ENCODE results near the gene PDZRN4.
"Not testable (repeated sequence)": the region's sequence is repeated elsewhere in the genome, so short reads cannot be mapped to it uniquely, and the experiment has no call there.

PDZRN4 gene

GRCh38 chr12:41286426-41286825, 98.3 kb downstream of the PDZRN4 start:
- DNase-seq (ENCODE audit: low read depth), result no peak

- DNase-seq (ENCODE audit: low read depth), result no peak
Observed at GRCh38 chr12:41287500-41288141, 99.5 kb downstream of the PDZRN4 start.

GRCh38 chr12:41288142-41288811, 100.2 kb downstream of the PDZRN4 start:
- DNase-seq (ENCODE audit: low read depth), result no peak

DNA sequence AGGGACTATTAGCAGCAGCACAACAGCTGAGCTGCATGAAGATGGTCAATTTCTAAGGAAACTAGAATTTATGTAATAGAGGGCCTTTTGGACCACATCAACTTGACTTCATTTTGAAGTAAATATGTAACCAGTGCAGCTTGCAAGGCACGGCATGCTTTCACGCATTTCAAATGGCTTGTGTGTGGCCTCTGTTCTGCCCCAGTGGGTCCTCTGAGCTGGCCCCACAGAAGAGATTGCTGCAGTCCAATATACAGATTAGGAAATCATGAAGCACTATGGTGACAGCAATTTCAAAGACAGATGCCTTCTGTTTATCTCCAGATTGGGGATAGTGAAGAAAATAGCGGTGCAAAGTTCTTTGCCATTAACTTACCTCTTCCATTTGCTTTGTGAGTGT, 101.4 kb downstream of the PDZRN4 start:
- DNase-seq (ENCODE audit: low read depth), result no peak

GRCh38 chr12:41293011-41293410, 104.9 kb downstream of the PDZRN4 start:
- no peak for DNase-seq (ENCODE audit: low read depth)

DNA sequence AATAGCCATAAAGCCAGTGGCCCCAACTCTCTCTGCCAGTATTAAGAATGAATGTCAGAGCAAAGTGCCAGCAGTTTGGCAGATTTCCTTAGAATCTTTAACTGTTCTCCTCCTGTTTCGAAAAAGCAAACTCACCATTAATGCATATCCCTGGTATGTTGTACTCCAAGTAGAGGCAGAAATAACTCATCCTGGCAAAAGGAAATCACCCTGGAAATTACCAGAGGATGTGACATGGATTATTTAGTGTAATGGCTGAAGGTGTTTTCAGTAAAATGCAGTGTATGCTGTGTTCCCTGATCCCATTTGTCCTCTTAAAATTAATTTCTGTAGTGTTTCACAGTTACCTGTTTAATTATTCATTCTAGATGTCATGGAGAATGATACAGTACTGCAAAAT, 105.3 kb downstream of the PDZRN4 start:
- no peak for DNase-seq (ENCODE audit: low read depth)

- DNase-seq (ENCODE audit: low read depth), result no peak
Observed at GRCh38 chr12:41302979-41303403, 114.9 kb downstream of the PDZRN4 start.

- DNase-seq (ENCODE audit: low read depth), result no peak
Observed at GRCh38 chr12:41304526-41304925, 116.4 kb downstream of the PDZRN4 start.

- no peak for DNase-seq (ENCODE audit: low read depth)
Observed at GRCh38 chr12:41310367-41310766, 122.2 kb downstream of the PDZRN4 start.

GRCh38 chr12:41311883-41312282, 123.8 kb downstream of the PDZRN4 start:
- no peak for DNase-seq (ENCODE audit: low read depth)

DNA sequence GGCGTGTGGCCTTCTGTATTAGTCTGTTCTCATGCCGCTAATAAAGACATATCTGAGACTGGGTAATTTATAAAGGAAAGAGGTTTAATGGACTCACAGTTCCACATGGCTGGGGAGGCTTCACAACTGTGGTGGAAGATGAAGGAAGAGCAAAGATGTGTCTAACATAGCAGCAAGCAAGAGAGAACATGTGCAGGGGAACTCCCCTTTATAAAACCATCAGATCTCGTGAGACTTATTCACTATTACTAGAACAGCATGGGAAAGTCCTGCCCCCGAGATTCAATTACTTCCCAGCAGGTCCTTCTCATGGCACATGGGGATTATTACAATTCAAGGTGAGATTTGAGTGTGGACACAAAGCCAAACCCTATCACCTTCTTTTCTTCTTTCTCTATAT, 124.3 kb downstream of the PDZRN4 start:
- not testable (repeated sequence) for DNase-seq (ENCODE audit: low read depth)

DNA sequence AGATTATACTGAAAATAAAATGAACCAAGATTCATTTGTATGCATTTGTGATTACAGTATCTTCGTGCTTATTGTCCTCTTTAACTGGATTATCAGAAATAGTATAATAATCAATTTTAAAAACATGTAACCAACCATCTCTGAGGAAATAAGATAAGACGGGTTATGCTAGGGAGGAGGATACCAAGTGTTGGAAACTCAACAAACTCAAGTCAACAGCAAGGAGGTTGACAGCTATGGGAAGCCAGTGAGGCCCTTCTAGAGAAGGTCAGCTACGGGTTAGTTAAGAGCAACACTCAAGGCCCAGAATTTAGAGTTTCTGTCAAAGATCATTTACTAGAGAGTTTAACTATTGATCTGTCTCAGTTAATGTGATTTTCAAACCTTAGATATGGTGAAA, 137.2 kb downstream of the PDZRN4 start:
- DNase-seq (ENCODE audit: low read depth), result no peak

GRCh38 chr12:41327096-41327895, 139.2 kb downstream of the PDZRN4 start:
- DNase-seq (ENCODE audit: low read depth), result no peak

DNA sequence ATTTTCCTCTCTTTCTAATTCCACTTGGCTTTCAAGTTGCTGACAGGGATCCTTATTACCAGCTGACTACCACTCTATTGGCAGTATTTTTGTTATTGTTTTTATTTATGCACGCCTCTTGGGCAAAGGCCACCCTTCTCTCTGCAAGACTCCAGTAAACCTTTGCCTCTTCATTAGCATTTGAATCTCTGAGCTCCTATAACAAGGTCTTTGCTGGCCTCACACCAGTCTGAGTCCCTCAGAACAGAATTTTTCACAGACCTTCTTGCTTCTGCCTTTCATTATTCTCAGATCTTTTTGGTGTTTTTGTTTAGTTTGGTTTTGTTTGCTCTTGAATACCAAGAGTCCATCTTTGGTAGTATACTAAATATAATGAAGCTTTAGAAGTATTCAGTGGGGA, 145.9 kb downstream of the PDZRN4 start:
- DNase-seq (ENCODE audit: low read depth), result no peak

DNA sequence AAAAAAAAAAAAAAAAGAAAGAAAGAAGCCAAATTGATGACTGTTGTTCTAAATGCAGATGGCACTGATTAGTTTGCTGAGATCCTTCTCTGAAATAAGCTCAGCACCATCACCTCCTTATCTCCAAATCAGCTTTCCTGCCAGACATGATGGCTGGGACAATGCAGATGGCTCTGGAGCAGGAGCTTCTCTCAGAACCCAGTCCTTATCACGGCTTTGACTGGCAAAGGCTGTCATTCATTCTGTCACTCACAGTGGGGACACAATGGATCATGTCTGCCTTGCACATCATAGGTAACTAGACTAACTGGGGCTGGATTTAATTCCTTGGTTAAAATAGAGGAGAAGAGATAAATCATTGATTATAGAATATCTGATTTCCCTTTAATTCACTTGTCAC, 146.3 kb downstream of the PDZRN4 start:
- DNase-seq (ENCODE audit: low read depth), result no peak

DNA sequence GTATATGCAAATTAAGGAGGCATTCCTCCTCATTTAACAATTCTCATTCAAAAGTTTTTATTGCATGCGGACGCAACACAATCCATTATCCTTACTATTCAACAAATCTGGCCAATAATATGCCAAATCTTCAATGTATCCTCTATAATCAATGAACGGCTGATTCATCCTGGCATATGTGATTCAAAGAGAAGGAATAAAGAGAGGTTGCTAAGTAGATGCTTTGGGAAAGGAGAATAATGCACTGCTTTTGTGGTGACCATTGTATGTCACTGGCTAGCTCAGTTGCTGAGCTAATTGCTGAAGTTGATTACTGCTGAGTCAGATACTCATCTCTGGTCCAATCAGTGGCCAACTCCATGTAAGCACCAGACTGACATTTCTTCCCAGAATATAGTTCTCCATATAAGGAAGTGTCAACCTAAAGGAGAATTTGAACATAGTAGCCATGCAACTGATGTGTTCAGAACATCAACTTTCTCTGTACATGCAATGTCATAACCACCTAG, 148.0 kb downstream of the PDZRN4 start:
- no peak for DNase-seq (ENCODE audit: low read depth)

GRCh38 chr12:41339784-41340183, 151.7 kb downstream of the PDZRN4 start:
- DNase-seq (ENCODE audit: low read depth), result no peak

DNA sequence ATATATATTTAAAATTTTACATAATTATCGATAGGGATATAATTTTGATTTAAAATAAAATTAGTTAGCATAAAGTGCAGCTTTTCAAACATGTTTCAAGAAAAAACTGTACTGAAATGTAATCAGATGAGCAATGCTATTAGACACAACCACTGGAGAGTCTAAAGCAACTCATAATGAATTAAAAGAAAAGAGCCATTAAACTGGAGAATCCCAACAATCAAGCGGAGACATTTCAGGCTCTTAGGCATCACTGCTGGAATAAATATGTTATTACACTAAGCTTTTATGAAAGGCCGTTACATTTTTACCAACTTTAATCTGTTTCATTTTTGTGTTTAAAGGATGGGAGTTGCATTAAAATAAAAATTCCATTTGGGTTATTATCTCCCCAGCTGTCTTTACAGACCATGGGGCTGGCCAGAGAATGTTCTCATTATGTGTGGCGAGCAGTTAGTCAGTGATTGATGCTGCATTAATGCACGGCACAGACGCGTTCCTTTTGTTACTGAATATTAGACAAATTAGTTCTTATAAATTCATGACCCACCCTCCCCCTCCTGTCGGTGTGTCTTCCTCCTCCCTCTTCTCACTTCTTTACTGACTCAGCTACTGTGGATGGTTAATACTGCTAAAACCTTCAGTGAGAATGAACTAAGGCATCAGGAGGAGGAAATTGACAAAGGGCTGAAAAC, 156.8 kb downstream of the PDZRN4 start:
- no peak for DNase-seq (ENCODE audit: low read depth)

GRCh38 chr12:41348198-41348597, 160.1 kb downstream of the PDZRN4 start:
- DNase-seq (ENCODE audit: low read depth), result no peak

DNA sequence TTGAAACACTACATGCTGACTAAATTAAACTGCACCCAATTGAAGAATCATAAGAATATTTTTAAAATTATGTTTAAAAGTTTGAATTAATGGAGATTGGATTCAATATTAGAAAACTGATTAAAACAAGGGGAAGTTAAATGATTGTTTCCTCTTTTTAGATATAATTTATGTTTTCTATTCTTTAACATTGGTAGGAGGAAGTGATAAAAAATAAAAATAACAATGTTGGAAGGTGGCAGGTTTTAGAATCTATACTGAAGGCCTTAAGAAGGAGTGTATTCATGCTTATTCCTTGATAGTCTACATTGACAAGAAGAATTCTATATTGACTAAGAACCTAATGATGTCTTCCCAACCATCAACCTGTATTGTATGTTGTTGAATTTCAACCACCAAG, 168.1 kb downstream of the PDZRN4 start:
- DNase-seq (ENCODE audit: low read depth), result no peak

- DNase-seq (ENCODE audit: low read depth), result no peak
Observed at GRCh38 chr12:41361738-41362137, 173.6 kb downstream of the PDZRN4 start.

GRCh38 chr12:41362510-41362909, 174.4 kb downstream of the PDZRN4 start:
- no peak for DNase-seq (ENCODE audit: low read depth)
